HG03095 (cell line): ENCODE measurements around the gene OR51B5.
"Not testable (repeated sequence)": the region's sequence is repeated elsewhere in the genome, so short reads cannot be mapped to it uniquely, and the experiment has no call there.

Experiments used
- ATAC-seq: cut with Tn5 transposase; IDR thresholded peaks from one replicate; pipeline ENCODE4 v1.9.1; 2021; ENCODE audit warnings: moderate library complexity; ENCODE audit not compliant: unreplicated experiment

OR51B5 gene

DNA sequence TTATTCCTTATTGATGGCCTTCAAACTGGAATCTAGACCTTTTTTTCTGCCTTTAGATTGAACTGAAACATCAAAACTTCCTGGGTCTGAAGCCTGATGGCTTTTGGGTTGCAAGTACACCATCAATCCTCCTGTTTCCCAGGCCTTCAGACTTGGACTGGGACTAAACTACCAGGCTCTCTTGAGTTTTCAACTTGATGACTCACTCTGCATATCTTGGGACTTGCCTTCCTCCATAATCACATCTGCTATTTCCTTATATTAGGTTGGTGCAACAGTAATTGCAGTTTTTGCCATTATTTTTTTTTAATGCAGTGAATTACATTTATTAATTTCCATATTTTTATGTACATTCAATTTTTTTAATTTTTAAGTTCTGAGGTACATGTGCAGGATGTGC, 7.0 kb downstream of the OR51B5 start:
- no peak for ATAC-seq

DNA sequence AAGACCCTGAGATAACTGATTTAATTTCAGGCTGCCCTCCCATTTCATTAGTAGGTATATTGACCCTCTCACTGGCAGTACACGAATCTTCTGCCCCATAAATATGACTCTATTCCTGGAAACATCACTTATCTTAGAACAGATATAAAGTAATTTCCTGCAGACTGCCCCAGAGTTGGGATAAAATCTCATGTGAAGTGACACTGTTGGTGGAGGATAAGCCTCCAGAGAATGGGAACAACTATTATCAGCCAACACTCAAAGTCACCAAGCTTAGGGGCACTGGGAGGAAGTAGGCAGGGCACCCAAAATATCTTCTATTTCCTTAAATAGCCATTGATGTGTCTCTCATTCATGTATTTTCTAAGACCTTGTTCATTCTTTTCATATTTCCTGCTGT, 8.2 kb downstream of the OR51B5 start:
- ATAC-seq, result no peak

DNA sequence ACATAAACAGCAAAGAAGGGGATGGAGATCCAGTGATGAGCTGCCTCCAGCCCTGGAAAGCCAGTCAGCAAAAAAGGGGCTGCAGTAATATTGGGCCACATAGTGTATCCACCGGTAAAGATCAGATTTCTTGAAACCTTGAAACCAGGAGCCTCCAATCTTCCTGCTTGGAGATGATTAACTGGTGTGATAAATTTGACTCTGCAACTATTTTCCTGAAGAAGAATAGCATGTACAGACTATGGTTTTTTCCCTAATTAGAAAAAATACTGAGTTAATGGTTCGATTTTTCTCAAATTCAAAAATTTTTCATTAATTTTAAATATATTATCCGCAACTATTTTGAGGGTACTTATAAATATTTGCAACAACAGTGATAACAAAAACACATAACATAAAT, 19.1 kb downstream of the OR51B5 start, which contains the start of gene OR51B2:
Gene OR51B2, minus strand, starts transcription at position 101 of the 400 bp plus-strand sequence. Its CDS starts 0 bp downstream, at position 101.
- ATAC-seq, result no peak

DNA sequence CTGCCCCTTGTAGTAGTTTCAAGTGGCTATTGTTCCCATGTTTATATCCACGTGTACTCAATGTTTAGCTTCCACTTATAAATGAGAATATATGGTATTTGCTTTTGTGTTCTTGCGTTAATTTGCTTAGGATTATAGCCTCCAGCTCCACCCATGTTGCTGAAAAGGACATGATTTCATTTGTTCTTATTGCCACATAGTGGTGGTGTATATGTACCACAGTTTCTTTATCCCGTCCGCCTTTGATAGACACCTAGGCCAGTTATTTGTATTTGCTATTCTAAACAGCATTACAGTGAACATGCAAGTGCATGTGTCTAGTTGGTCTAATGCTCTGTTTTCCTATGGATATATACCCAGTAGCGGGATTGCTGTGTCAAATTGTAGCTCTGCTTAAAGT, 26.0 kb downstream of the OR51B5 start:
- ATAC-seq, result no peak

DNA sequence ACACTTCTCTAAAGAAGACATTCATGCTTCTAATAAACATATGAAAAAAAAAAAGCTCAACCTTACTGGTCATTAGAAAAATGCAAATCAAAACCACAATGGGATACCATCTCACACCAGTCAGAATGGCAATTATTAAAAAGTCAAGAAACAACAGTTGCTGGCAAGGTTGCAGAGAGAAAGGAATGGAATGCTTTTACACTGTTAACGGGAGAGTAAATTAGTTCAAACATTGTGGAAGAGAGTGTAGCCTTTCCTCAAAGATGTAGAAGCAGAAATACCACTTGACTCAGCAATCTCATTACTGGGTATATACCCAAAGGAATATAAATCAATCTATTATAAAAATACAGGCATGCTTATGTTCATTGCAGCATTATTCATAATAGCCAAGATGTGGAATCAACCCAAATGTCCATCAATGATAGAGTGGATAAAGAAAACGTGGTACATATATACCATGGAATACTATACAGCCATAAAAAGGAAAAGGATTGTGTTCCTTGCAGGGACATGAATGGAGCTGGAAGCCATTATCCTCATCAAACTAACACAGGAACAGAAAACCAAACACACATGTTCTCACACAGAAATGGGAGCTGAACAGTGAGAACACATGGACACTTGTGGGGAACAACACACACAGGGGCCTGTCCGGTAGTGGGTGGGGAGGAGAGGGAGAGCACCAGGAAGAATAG, 29.8 kb downstream of the OR51B5 start:
- not testable (repeated sequence) for ATAC-seq

DNA sequence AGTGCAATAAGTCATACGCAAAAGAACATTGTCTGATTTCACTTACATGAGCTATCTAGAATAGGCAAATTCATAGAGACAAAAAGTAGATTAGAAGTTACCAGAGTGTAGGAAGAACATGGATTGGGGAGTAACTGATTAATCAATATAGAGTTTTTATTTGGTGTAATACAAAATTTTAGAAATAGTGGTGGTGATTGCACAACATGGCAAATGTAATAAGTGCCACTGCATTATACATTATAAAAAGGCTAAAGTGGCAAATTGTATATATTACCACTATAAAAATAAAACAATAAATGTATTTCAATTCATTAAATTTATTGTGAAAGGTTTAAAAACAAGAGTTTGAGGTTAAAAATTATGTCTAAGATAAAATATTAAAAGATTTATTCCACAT, 32.9 kb downstream of the OR51B5 start:
- no peak for ATAC-seq

DNA sequence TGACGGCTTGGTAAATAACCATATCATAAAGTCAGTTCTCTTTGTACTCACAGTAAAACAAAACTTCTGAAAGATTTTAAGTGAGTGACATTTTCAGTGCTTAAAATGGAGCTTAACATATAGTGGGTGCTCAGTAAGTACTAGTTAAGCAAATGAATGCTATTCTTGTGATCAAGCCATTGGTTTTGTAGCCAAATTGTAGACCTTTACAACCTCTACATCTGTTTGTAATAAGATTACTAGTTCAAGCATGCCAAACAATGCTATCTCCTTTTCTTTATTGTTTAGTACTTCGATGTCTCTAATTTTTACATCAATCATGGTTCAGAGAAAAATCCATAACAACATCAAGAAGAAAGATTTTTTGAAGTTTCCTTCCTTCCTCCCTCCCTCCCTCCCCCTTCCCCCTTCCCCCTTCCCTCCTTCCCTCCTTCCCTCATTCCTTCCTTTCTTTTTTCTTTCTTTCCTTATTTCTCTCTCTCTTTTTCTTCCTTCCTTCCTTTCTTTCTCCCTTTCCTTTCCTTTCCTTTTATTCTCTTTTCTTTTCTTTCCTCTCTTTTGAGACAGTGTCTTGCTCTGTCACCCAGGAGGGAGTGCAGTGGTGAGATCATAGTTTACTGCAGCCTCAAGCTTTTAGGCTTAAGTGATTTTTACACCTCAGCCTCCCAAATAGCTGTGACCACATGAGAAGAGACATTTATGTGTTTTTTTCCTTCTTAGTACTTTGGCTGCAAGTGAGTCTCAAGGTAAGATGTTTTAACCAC, 35.9 kb downstream of the OR51B5 start:
- no peak for ATAC-seq

DNA sequence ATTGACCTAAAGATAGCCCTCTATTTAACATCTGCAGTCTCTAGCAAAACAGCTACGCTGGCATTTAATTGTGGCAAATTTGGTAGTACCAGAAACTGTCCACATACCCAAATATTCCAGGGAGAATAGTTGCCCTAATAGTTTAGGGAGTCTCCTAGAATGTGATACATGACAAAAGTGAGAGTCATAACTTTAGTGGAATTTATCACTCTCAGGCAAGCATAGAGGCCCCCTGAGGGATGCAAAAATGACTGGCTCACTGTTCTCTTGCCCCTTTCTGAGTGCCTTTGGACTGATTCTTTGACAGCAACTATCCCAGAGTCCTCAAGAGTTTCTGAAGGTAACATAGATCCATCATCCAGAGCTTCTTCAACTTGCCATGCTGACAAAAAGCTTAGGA, 39.3 kb downstream of the OR51B5 start:
- ATAC-seq, result no peak

DNA sequence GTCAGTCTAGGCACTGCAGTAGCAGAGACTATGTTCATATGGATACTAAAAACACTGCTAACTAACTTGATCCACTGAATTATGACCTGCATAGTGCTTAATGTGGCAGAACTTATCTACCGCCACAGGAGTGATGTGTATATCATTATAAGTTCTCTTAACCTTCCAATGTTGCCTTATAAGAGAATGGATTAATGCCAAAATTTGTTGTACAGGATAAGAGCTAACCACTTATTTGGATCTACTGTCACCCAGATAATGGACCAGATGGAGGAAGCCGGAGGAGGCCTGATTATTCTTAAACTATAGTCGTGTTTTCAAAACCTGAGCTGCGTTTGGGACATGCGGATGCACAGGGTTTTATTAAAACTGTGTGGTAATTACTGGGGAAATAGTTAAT, 39.7 kb downstream of the OR51B5 start:
- ATAC-seq, result no peak

DNA sequence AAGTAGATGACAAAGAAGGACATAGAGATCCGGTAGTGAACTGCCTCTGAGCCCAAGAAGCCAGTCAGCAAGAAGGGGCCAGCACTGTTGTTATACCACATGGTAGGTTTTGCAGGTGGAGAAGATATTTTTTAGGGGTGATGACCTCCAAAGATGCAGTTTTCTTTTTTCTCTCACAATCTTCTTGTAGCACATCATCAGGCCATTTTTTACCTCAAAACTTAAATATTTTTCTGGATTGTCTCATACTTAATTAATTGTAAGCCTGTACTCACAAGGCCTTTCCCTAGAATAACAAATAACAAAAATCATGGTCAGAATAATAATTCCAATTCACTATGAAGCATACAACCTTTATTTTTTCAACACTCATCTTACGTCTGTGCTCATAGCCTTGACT, 41.5 kb downstream of the OR51B5 start, which contains the start of gene OR51B4:
Gene OR51B4, minus strand, starts transcription at position 101 of the 400 bp plus-strand sequence. Its CDS starts 0 bp downstream, at position 101.
- no peak for ATAC-seq

DNA sequence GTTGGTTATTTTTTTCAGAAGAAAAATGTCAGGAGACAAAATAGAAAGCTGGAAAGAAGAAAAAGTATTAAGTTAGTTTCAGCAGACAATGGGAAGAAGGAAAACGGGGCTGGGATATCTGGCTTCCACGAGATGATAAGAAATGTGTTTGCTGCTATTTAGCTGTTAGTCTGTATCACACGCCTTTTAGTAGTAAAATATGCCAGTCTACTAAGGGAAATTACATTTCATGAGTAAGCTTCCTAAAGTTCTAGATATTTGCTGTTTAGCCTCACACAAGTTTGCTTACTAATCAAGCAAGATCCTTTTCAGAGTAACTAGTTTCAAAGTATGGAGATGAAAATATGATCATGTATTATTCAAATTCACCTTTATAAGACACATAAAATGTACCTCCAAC, 43.1 kb downstream of the OR51B5 start:
- ATAC-seq, result no peak

DNA sequence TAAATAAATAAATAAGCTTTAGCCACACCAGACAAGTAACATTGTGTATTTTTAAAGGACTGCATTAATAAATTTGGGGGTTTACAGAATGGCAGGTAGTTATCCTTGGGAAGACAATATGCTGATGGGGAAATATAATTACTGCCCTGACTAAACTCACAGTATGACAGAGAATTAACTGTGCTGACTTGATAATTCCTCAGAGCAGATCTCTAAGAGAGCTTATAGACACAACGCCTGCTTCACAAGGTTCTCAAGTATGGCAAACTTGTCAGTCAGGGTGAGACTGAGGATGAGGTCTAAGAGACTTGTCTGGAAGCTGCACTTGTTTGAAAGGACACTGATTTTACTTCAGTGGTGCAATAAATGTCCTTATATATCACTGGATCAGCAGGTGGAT, 44.9 kb downstream of the OR51B5 start:
- no peak for ATAC-seq

DNA sequence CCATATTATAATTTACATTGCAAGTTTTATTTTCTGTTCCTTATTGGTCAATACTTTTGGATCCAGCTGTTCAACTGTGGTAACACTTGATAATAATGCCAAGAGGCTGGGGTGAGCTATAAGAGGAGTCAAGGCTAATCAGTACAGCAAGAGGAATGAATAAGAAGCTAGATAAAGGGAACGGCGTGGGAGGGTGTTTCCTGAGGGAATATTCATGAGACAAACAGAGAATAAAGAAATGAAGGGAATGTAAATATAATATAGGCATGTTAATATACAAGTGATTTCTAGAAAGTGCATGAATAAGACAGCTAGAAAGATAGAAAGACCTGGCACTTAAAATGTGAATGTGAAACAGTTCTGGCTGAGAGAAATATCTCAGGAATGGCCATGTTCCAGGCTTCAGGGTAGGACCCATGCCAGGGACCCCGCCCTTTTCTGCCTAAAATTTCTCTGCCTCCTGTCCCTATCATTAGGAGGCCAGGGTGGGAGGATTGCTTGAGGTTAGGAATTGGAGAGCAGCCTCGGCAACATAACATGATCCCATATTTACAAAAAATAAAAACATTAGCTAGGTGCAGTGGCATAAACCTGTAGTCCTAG, 45.5 kb downstream of the OR51B5 start:
- no peak for ATAC-seq

DNA sequence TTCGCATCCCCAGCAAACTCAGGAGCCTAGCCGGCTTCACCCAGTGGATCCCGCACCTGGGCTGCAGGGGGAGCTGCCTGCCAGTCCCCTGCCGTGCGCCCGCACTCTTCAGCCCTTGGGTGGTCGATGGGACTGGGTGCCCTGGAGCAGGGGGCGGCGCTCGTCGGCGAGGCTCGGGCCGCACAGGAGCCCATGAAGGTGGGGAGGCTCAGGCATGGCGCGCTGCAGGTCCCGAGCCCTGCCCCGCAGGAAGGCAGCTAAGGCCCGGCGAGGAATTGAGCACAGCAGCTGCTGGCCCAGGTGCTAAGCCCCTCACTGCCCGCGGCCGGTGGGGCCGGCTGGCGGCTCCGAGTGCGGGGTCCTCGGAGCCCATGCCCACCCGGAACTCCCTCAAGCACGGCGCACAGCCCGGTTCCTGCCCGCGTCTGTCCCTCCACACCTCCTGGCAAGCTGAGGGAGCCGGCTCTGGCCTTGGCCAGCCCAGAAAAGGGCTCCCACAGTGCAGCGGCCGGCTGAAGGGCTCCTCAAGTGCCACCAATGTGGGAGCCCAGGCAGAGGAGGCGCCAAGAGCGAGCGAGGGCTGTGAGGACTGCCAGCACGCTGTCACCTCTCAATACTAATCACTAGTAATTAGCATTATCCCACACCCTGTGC, 48.9 kb downstream of the OR51B5 start:
- ATAC-seq, result not testable (repeated sequence)

DNA sequence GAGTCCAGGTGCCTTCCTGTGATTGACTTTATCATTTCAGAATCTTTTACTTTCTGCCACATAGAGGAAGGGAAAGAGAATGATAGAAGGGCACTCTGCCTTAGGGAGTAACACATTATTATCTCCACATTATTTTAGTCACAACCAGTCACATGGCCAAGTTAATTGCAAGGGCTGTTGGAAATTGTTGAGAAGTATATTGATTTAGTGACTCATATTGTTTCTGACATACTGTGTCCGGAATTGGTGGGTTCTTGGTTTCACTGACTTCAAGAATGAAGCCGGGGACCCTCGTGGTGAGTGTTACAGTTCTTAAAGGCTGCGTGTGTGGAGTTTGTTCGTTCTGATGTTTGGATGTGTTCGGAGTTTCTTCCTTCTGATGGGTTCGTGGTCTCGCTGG, 50.3 kb downstream of the OR51B5 start:
- ATAC-seq, result no peak
